GM23338 (cell line): ENCODE data around the gene MCC. TPM values are rescaled to one million over a fixed set of nuclear protein-coding genes. Genes with fewer than 3 reads are reported as not detected.
A peak's percentile ranks its signal among the peaks of the same experiment; 100 is the strongest.

Experiments used
- ATAC-seq: fragments of 200-7000 bp; cut with Tn5 transposase; 3 replicates; pipeline ENCODE4 v1.9.1; 2020
- DNase-seq: peaks from one replicate; pipeline ENCODE4 v3.0.0-alpha.2; 2015; ENCODE audit warnings: low spot score
- H2AFZ ChIP-seq: fragments of 200-600 bp; sonication (generic); 2 replicates; pipeline ENCODE4 v1.8.0; 2016; ENCODE audit warnings: antibody characterized with exemption, mild to moderate bottlenecking, moderate library complexity
- H3F3A ChIP-seq: fragments of 200-600 bp; sonication (generic); replicated peaks from 2 replicates; pipeline ENCODE4 v1.8.0; 2017; ENCODE audit warnings: antibody characterized with exemption, mixed run types, low read depth
- H3K27ac ChIP-seq: fragments of 200-600 bp; sonication (generic); 2 replicates; pipeline ENCODE4 v1.6.1; 2016; ENCODE audit warnings: low read depth
- H3K27me3 ChIP-seq: fragments of 200-600 bp; sonication (generic); 2 replicates; pipeline ENCODE4 v1.8.0; 2016; ENCODE audit warnings: mild to moderate bottlenecking, mixed run types, moderate library complexity; ENCODE audit not compliant: insufficient read depth
- H3K36me3 ChIP-seq: fragments of 200-600 bp; sonication (generic); 2 replicates; pipeline ENCODE4 v1.8.0; 2016; ENCODE audit warnings: mild to moderate bottlenecking; ENCODE audit not compliant: insufficient read depth
- H3K4me1 ChIP-seq: fragments of 200-600 bp; sonication (generic); 2 replicates; pipeline ENCODE4 v1.8.0; 2016; ENCODE audit warnings: mild to moderate bottlenecking, moderate library complexity; ENCODE audit not compliant: insufficient read depth
- H3K4me2 ChIP-seq: fragments of 200-600 bp; sonication (generic); 2 replicates; pipeline ENCODE4 v1.7.1; 2017; ENCODE audit warnings: mixed run types
- H3K4me3 ChIP-seq: fragments of 200-600 bp; sonication (generic); 2 replicates; pipeline ENCODE4 v1.6.1; 2016; ENCODE audit warnings: mixed run types
- H3K79me2 ChIP-seq: fragments of 200-600 bp; sonication (generic); replicated peaks from 2 replicates; pipeline ENCODE4 v1.8.0; 2017; ENCODE audit warnings: mild to moderate bottlenecking; ENCODE audit not compliant: insufficient read depth
- H3K9me2 ChIP-seq: fragments of 200-600 bp; sonication (generic); 2 replicates; pipeline ENCODE4 v1.8.0; 2017; ENCODE audit not compliant: insufficient read depth
- H4K20me1 ChIP-seq: fragments of 200-600 bp; sonication (generic); replicated peaks from 2 replicates; pipeline ENCODE4 v1.8.0; 2017; ENCODE audit warnings: mild to moderate bottlenecking; ENCODE audit not compliant: insufficient read depth
- H3K27ac Mint-ChIP-seq: 2 replicates; pipeline ENCODE4 v1.8.0; 2020; ENCODE audit warnings: inconsistent platforms, mild to moderate bottlenecking, moderate library complexity, mixed read lengths
- H3K27me3 Mint-ChIP-seq: 3 replicates; pipeline ENCODE4 v1.8.0; 2022; ENCODE audit warnings: low read depth, mild to moderate bottlenecking, moderate library complexity, mixed read lengths, inconsistent platforms; ENCODE audit not compliant: insufficient read depth, poor library complexity
- H3K36me3 Mint-ChIP-seq: 3 replicates; pipeline ENCODE4 v1.8.0; 2021; ENCODE audit warnings: low read depth, mild to moderate bottlenecking, inconsistent platforms, moderate library complexity, mixed read lengths
- H3K4me1 Mint-ChIP-seq: 3 replicates; pipeline ENCODE4 v1.8.0; 2020; ENCODE audit warnings: mild to moderate bottlenecking, inconsistent platforms, mixed read lengths
- H3K4me3 Mint-ChIP-seq: 3 replicates; pipeline ENCODE4 v1.8.0; 2021; ENCODE audit warnings: moderate library complexity, mild to moderate bottlenecking, inconsistent platforms, mixed read lengths
- H3K9me3 Mint-ChIP-seq: 3 replicates; pipeline ENCODE4 v1.8.0; 2020; ENCODE audit warnings: moderate library complexity, mild to moderate bottlenecking, inconsistent platforms, mixed read lengths
- CREB1 ChIP-seq: fragments of 250-450 bp; sonication (Bioruptor Pico); IDR thresholded peaks from 2 replicates; pipeline ENCODE4 v1.5.0; 2020; ENCODE audit warnings: low read depth, mild to moderate bottlenecking, moderate library complexity
- CTCF ChIP-seq, 2 experiments: fragments of 200-600 bp in 1 of 2; sonication (generic) in 1 of 2; conservative IDR thresholded peaks; 2 replicates each; pipeline versions ENCODE4 v1.5.1 to v1.6.1; 2016 to 2017; ENCODE audit warnings: antibody characterized with exemption in 2 of 2, low read depth in 2 of 2, mild to moderate bottlenecking in 2 of 2, moderate library complexity in 1 of 2
- ETS1 ChIP-seq: IDR thresholded peaks from 2 replicates; pipeline ENCODE4 v1.6.1; 2016; ENCODE audit warnings: antibody characterized with exemption
- EZH2 ChIP-seq: fragments of 200-600 bp; sonication (generic); IDR thresholded peaks from one replicate; pipeline ENCODE4 v1.8.0; 2017; ENCODE audit warnings: antibody characterized with exemption, mild to moderate bottlenecking, low read depth; ENCODE audit not compliant: unreplicated experiment
- EZH2phosphoT487 ChIP-seq: fragments of 200-600 bp; sonication (generic); IDR thresholded peaks from one replicate; pipeline ENCODE4 v1.8.1; 2018; ENCODE audit warnings: antibody characterized with exemption; ENCODE audit not compliant: unreplicated experiment
- JUNB ChIP-seq: IDR thresholded peaks from one replicate; pipeline ENCODE4 v1.6.1; 2016; ENCODE audit warnings: antibody characterized with exemption; ENCODE audit not compliant: unreplicated experiment
- NANOG ChIP-seq: IDR thresholded peaks from 2 replicates; pipeline ENCODE4 v1.6.1; 2016; ENCODE audit warnings: antibody characterized with exemption, borderline replicate concordance
- POLR2AphosphoS5 ChIP-seq: IDR thresholded peaks from 2 replicates; pipeline ENCODE4 v1.6.1; 2016; ENCODE audit warnings: antibody characterized with exemption, low read depth
- REST ChIP-seq: IDR thresholded peaks from one replicate; pipeline ENCODE4 v1.6.1; 2018; ENCODE audit warnings: antibody characterized with exemption; ENCODE audit not compliant: unreplicated experiment
- STAT1 ChIP-seq: IDR thresholded peaks from one replicate; pipeline ENCODE4 v1.6.1; 2016; ENCODE audit warnings: antibody characterized with exemption; ENCODE audit not compliant: unreplicated experiment
- ZNF114 ChIP-seq: fragments of 250-450 bp; sonication (Bioruptor Pico); IDR thresholded peaks from 2 replicates; pipeline ENCODE4 v1.5.0; 2020; ENCODE audit warnings: mild to moderate bottlenecking, moderate library complexity
- ZNF331 ChIP-seq: fragments of 250-450 bp; sonication (Bioruptor Pico); IDR thresholded peaks from 2 replicates; pipeline ENCODE4 v1.5.0; 2020; ENCODE audit warnings: low read depth, mild to moderate bottlenecking, moderate library complexity
- ZNF462 ChIP-seq: fragments of 250-450 bp; sonication (Bioruptor Pico); IDR thresholded peaks from 2 replicates; pipeline ENCODE4 v1.5.0; 2020; ENCODE audit warnings: mild to moderate bottlenecking, moderate library complexity
- polyA plus RNA-seq: library from polyadenylated mRNA; unstranded; fragments of >200 nt; fragmentation: Nextera tagmentation; extraction: Ambion mirVana; gene quantifications from 2 replicates; pipeline ENCODE4 v1.2.1, GENCODE V29; 2016
- total RNA-seq: library from RNA; depleted of rRNA; stranded (reverse); fragments of >200 nt; shearing (Covaris generic); gene quantifications from 2 replicates; pipeline ENCODE4 v1.2.3, GENCODE V29; 2014

MCC gene
- total and polyA plus RNA-seq, 2 experiments from 2014 or later, result 3.8 to 10.1 TPM

- peaks cover 20% of the 10 kb centered on the region; the same call in 1 of the 2 replicates for H3K36me3 ChIP-seq
- no peaks in the 10 kb centered on the region for H3K9me2 ChIP-seq
- H2AFZ ChIP-seq, result no peak overlapping the region
- ATAC-seq (no peak), DNase-seq (peak; percentile 45)
- no peaks in the 10 kb centered on the region for H4K20me1 ChIP-seq
- no peaks in the 10 kb centered on the region for H3K4me1 Mint-ChIP-seq
- no peaks in the 10 kb centered on the region for H3K4me1 ChIP-seq
- H3F3A ChIP-seq, result no peaks in the 10 kb centered on the region
- no peak overlapping the region for H3K4me3 Mint-ChIP-seq
- no peak overlapping the region for H3K4me3 ChIP-seq
- no peak overlapping the region for H3K27ac Mint-ChIP-seq
- no peaks in the 10 kb centered on the region for H3K27me3 ChIP-seq
- H3K4me2 ChIP-seq, result no peak overlapping the region
- peaks cover 33% of the 10 kb centered on the region for H3K9me3 Mint-ChIP-seq
- TF ChIP-seq CTCF (conservative IDR thresholded peaks at IDR 0.05; ENCODE audit: low read depth in 2 of 2) (no peak), JUNB (no peak), ZNF462 (CRISPR knock-in tag) (no peak), NANOG (no peak), POLR2AphosphoS5 (no peak), CREB1 (CRISPR knock-in tag) (no peak), REST (no peak), EZH2phosphoT487 (no peak), EZH2 (no peak), ZNF114 (no peak), ZNF331 (CRISPR knock-in tag) (no peak), STAT1 (no peak), ETS1 (no peak)
- H3K27me3 Mint-ChIP-seq, result no peaks in the 10 kb centered on the region
- peaks cover 71% of the 10 kb centered on the region for H3K36me3 Mint-ChIP-seq
- H3K79me2 ChIP-seq, result no peaks in the 10 kb centered on the region; the same call in 1 of the 2 replicates
- no peak overlapping the region for H3K27ac ChIP-seq
Observed at GRCh38 chr5:113531481-113532159, 43.4 kb upstream of the MCC start.
